Ascending aorta (tissue), 2 donors: Measurements from ENCODE around the gene MYLIP. TPM values are rescaled to one million over a fixed set of nuclear protein-coding genes. Genes with fewer than 3 reads are reported as not detected.

Experiments used
- DNase-seq, 2 donors: peaks; one replicate each; pipeline ENCODE4 v3.0.0-alpha.2; 2019; ENCODE audit warnings: low spot score in 2 of 2
- H3K27ac ChIP-seq, 2 donors: fragments of 200-600 bp; sonication (generic); one replicate each; pipeline ENCODE4 v1.5.1; 2016 to 2017; ENCODE audit warnings: mild to moderate bottlenecking in 1 of 2
- H3K27me3 ChIP-seq: fragments of 200-600 bp; sonication (generic); one replicate; pipeline ENCODE4 v1.5.1; 2017
- H3K36me3 ChIP-seq, 2 donors: fragments of 200-600 bp; sonication (generic); one replicate each; pipeline ENCODE4 v1.5.1; 2016
- H3K4me1 ChIP-seq, 2 donors: fragments of 200-600 bp; sonication (generic); one replicate each; pipeline ENCODE4 v1.5.1; 2016 to 2017; ENCODE audit warnings: mild to moderate bottlenecking in 1 of 2
- H3K4me3 ChIP-seq, 2 donors: fragments of 200-600 bp; sonication (generic); one replicate each; pipeline ENCODE4 v1.5.1; 2016 to 2017; ENCODE audit warnings: mild to moderate bottlenecking in 1 of 2
- H3K9me3 ChIP-seq, 2 donors: fragments of 200-600 bp; sonication (generic); one replicate each; pipeline ENCODE4 v1.5.1; 2016
- CTCF ChIP-seq, 3 experiments: fragments of 200-600 bp in 2 of 3; fragments of 450-650 bp in 1 of 3; sonication (generic) in 2 of 3; IDR thresholded peaks; one replicate each; pipeline ENCODE4 v1.5.1; 2016 to 2019; ENCODE audit warnings: antibody characterized with exemption in 3 of 3, mild to moderate bottlenecking in 1 of 3, moderate library complexity in 1 of 3
- intact Hi-C: fragments of 100-400 bp; cut with DNase I; formaldehyde crosslinking; loops from one replicate; pipeline ENCODE4 v1.15.1; 2023
- total RNA-seq: library from RNA; depleted of rRNA; stranded (reverse); fragments of >200 nt; gene quantifications from one replicate; pipeline ENCODE4 v1.1.0, GENCODE V29; 2016

The MYLIP gene
- total RNA-seq, 1 donor from 2014 or later = 36.1 TPM

DNA sequence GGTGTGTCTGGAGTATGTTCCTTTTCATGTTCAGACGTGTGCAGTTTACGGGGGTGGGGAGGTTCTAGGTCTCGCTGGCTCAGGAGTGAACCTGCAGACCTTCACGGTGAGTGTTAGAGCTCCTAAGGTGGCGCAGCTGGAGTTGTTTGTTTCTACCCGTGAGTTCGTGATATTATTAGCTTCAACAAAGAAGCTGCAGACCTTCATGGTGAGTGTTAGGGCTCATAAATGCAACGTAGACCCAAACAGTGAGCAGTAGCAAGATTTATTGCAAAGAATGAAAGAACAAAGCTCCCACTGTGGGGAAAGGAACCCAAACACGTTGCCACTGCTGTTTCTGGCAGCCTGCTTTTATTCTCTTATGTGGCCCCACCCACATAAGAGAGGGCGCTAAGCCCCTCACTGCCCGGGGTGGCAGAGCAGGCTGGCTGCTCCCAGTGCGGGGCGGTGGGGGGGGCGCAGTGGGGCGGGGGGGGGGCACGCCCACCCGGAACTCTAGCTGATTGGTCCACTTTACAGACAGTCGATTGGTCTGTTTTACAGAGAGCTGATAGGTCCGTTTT, 68.2 kb downstream of the MYLIP start:
- no peak overlapping the region for H3K27ac ChIP-seq
- H3K27me3 ChIP-seq = no peaks in the 10 kb centered on the region
- TF ChIP-seq CTCF (IDR thresholded peaks at IDR 0.05) = no peak
- intact Hi-C loops = no loop called here
- peaks cover 3 to 11% of the 10 kb centered on the region in 2 donors for H3K4me1 ChIP-seq
- DNase-seq = no peak
- no peaks in the 10 kb centered on the region for H3K9me3 ChIP-seq
- no peaks in the 10 kb centered on the region for H3K36me3 ChIP-seq
- no peak overlapping the region for H3K4me3 ChIP-seq

Other genes with a start within 250 kb of the MYLIP start
- gene GMPR, start 109.5 kb downstream of the MYLIP start, total RNA-seq = 18.4 TPM